Stimulated activated CD8-positive, alpha-beta memory T cell treated with anti-CD3 and anti-CD28 coated beads, Interleukin-15, amount 100 ng/mL, for 1 hour (primary cell): ENCODE measurements around the gene CD55.

ENCODE experiments used
- DNase-seq: peaks from one replicate; pipeline ENCODE4 v3.0.0-alpha.2; 2020; ENCODE audit warnings: low read depth

The CD55 gene

GRCh38 chr1:207330011-207330710 is 8.7 kb downstream of the CD55 start:
- DNase-seq, result no peak

GRCh38 chr1:207331354-207332313 is 10.2 kb downstream of the CD55 start:
- no peak for DNase-seq

- DNase-seq, result no peak
Measured at GRCh38 chr1:207333009-207333600, 11.6 kb downstream of the CD55 start.

- no peak for DNase-seq
Measured at GRCh38 chr1:207333620-207334019, 12.1 kb downstream of the CD55 start.

- no peak for DNase-seq
Measured at GRCh38 chr1:207334337-207334736, 12.9 kb downstream of the CD55 start.

- DNase-seq, result no peak
Measured at GRCh38 chr1:207335138-207335537, 13.7 kb downstream of the CD55 start.

GRCh38 chr1:207335695-207336363 is 14.4 kb downstream of the CD55 start:
- no peak for DNase-seq

GRCh38 chr1:207336559-207337467 is 15.3 kb downstream of the CD55 start:
- DNase-seq, result no peak

- DNase-seq, result no peak
Measured at GRCh38 chr1:207342332-207342731, 20.9 kb downstream of the CD55 start.

GRCh38 chr1:207343675-207344074 is 22.2 kb downstream of the CD55 start:
- no peak for DNase-seq

GRCh38 chr1:207344221-207344620 is 22.7 kb downstream of the CD55 start:
- no peak for DNase-seq

- DNase-seq, result no peak
Measured at GRCh38 chr1:207345644-207346477, 24.4 kb downstream of the CD55 start.

GRCh38 chr1:207346513-207346912 is 25.0 kb downstream of the CD55 start:
- DNase-seq, result no peak

GRCh38 chr1:207349979-207350378 is 28.5 kb downstream of the CD55 start:
- DNase-seq, result no peak

GRCh38 chr1:207352554-207352953 is 31.1 kb downstream of the CD55 start:
- DNase-seq, result no peak

GRCh38 chr1:207355060-207355459 is 33.6 kb downstream of the CD55 start:
- no peak for DNase-seq

GRCh38 chr1:207355513-207356295 is 34.2 kb downstream of the CD55 start:
- no peak for DNase-seq

GRCh38 chr1:207361029-207361428 is 39.6 kb downstream of the CD55 start:
- no peak for DNase-seq

- DNase-seq, result no peak
Measured at GRCh38 chr1:207361889-207362288, 40.4 kb downstream of the CD55 start.
